Measurements from ENCODE around the gene CKB. TPM values are rescaled to one million over a fixed set of nuclear protein-coding genes. Genes with fewer than 3 reads are reported as not detected.
"Not testable (repeated sequence)": the region's sequence is repeated elsewhere in the genome, so short reads cannot be mapped to it uniquely, and the experiment has no call there.

Gene CKB
- total RNA-seq, 2 donors from 2014 or later: 546 to 707 TPM

- Histone ChIP-seq H3K27ac (peak overlapping the region; percentile 45 to 84), H3K4me3 (no peak overlapping the region), H3K9me3 (no peaks in the 10 kb centered on the region), H3K36me3 (peaks cover 4% of the 10 kb centered on the region), H3K4me1 (peaks cover 0 to 85% of the 10 kb centered on the region in 2 donors), H3K27me3 (no peaks in the 10 kb centered on the region)
- no peak for TF ChIP-seq CTCF (IDR thresholded peaks at IDR 0.05)
- DNase-seq (ENCODE audit: low spot score): no peak
Measured at GRCh38 chr14:103517174-103517566, 5.5 kb downstream of the CKB start.

- TF ChIP-seq CTCF (IDR thresholded peaks at IDR 0.05): no peak
- DNase-seq (ENCODE audit: low spot score): no peak
- Histone ChIP-seq H3K4me1 (peaks cover 0 to 79% of the 10 kb centered on the region in 2 donors), H3K4me3 (no peak overlapping the region), H3K27ac (peak overlapping the region; percentile 21 to 84), H3K27me3 (no peaks in the 10 kb centered on the region), H3K9me3 (no peaks in the 10 kb centered on the region), H3K36me3 (peaks cover 5% of the 10 kb centered on the region)
Measured at GRCh38 chr14:103516426-103517173, 6.0 kb downstream of the CKB start.

- Histone ChIP-seq H3K27ac (no peak overlapping the region), H3K27me3 (no peaks in the 10 kb centered on the region), H3K36me3 (peaks cover 14% of the 10 kb centered on the region), H3K9me3 (no peaks in the 10 kb centered on the region), H3K4me3 (no peak overlapping the region), H3K4me1 (peaks cover 0 to 61% of the 10 kb centered on the region in 2 donors)
- DNase-seq (ENCODE audit: low spot score): no peak
- no peak for TF ChIP-seq CTCF (IDR thresholded peaks at IDR 0.05)
Measured at GRCh38 chr14:103514596-103515421, 7.8 kb downstream of the CKB start.

- Histone ChIP-seq H3K4me1 (peaks cover 0 to 43% of the 10 kb centered on the region in 2 donors), H3K27me3 (no peaks in the 10 kb centered on the region), H3K4me3 (no peak overlapping the region), H3K36me3 (peaks cover 22% of the 10 kb centered on the region), H3K27ac (peak overlapping the region; percentile 76 to 83), H3K9me3 (no peaks in the 10 kb centered on the region)
- no peak for TF ChIP-seq CTCF (IDR thresholded peaks at IDR 0.05)
- no peak for DNase-seq (ENCODE audit: low spot score)
Measured at GRCh38 chr14:103512701-103513611, 9.7 kb downstream of the CKB start.

- not testable (repeated sequence) for H3K4me3 ChIP-seq; H3K27me3 ChIP-seq; DNase-seq (ENCODE audit: low spot score); H3K9me3 ChIP-seq
- H3K27ac ChIP-seq: peak overlapping the region; percentile 76 to 83
- H3K4me1 ChIP-seq: peaks cover 0 to 35% of the 10 kb centered on the region in 2 donors
- peaks cover 22% of the 10 kb centered on the region for H3K36me3 ChIP-seq
Measured at GRCh38 chr14:103512180-103512579, 10.4 kb downstream of the CKB start.

Measured in right atrium auricular region (tissue), 2 donors.